GM12874 (cell line): ENCODE results near the gene MAOA.

Source experiments
- TF ChIP-seq, protein P1 (sequence below): IDR thresholded peaks from 2 replicates; pipeline ENCODE4 v1.5.1; 2011; ENCODE audit warnings: low read depth, mild to moderate bottlenecking, control low read depth, low read length, moderate library complexity; ENCODE audit not compliant: insufficient read depth

The MAOA gene

DNA sequence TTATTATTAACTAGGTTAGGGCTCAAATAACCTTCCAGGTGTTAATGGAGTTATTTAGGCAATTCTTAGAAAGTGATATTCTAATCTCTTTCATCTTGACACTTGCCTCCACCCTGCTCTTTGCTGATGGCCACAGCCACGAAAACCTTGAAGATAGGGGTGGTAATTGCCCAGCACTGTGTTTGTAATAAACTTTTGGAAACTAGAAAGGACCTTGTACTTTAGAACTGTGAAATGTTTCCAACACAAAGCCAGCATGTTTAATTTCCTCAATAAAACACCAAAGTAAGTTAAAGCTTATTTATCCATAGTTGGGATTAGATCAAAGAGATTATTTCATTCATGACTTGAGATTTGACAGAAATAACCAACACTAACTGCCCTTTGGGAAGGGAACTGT is 78.3 kb downstream of the MAOA start:
- TF ChIP-seq, protein P1, sequence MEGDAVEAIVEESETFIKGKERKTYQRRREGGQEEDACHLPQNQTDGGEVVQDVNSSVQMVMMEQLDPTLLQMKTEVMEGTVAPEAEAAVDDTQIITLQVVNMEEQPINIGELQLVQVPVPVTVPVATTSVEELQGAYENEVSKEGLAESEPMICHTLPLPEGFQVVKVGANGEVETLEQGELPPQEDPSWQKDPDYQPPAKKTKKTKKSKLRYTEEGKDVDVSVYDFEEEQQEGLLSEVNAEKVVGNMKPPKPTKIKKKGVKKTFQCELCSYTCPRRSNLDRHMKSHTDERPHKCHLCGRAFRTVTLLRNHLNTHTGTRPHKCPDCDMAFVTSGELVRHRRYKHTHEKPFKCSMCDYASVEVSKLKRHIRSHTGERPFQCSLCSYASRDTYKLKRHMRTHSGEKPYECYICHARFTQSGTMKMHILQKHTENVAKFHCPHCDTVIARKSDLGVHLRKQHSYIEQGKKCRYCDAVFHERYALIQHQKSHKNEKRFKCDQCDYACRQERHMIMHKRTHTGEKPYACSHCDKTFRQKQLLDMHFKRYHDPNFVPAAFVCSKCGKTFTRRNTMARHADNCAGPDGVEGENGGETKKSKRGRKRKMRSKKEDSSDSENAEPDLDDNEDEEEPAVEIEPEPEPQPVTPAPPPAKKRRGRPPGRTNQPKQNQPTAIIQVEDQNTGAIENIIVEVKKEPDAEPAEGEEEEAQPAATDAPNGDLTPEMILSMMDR, result no peak

DNA sequence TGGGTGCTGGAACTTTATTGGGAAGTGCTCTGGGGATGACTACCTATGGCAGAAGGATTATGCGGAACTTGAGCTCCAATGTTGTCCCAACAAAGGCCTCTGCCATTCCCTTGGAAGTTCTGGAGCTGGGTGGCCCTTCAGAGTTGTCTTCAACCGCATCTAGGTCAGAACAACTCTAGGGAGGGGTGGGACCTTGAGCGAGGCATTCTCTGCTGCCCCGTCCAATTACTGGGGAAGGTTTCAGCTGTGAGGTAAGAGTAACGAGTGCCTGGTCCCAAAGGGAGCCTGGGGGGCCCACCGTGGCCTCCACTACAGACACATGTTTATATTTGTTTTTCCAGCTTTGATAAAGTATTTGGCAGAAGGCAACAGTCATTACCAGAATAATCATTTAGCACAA is 79.4 kb downstream of the MAOA start:
- TF ChIP-seq, protein P1, result no peak

DNA sequence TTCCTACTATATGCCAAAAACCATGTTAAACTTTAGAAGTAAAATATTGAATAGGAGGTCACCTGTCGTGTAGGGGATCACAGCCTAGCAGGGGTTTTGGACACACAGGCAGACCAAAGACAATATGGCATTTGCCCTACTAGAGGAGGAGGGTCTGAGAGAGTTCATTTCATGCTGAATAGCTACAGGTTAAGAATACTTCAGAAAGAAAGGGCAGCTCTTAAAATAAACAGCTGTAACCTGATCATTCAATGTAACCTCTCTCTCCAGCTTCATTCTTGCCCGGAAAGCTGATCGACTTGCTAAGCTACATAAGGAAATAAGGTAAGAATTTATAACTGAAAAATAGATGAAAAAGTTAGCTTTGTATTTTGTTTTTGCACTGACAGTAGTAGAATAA is 79.9 kb downstream of the MAOA start:
- TF ChIP-seq, protein P1, result no peak

DNA sequence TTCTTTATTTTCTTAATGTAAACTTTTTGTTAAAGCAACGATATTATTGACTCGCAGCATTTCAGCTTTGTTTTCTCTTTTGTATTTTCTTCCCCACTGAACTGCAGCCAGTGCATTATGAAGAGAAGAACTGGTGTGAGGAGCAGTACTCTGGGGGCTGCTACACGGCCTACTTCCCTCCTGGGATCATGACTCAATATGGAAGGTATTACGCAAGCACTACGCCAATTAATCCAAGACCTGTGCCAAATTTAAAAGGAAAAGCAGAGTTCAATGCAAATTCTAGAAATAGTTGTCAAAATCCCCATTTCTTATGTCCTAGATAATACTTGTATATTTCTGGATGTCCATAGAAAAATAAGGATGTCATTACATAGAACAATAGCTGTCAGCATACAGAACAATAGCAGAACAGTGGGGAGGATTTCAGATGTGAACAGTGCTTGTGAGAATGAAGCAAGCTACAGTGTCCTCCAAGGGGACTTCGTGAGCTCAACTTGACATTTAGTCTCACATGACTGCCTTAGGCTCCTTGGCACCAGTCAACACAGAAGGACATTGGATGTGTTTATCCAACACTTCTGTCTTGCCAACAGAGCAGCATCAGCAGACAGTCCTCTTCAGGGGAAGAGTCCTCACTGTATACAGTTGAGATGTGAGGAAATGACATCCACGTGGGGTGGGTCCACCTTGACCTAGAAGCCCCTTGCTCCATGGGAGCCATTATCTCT is 85.9 kb downstream of the MAOA start:
- TF ChIP-seq, protein P1, result no peak

DNA sequence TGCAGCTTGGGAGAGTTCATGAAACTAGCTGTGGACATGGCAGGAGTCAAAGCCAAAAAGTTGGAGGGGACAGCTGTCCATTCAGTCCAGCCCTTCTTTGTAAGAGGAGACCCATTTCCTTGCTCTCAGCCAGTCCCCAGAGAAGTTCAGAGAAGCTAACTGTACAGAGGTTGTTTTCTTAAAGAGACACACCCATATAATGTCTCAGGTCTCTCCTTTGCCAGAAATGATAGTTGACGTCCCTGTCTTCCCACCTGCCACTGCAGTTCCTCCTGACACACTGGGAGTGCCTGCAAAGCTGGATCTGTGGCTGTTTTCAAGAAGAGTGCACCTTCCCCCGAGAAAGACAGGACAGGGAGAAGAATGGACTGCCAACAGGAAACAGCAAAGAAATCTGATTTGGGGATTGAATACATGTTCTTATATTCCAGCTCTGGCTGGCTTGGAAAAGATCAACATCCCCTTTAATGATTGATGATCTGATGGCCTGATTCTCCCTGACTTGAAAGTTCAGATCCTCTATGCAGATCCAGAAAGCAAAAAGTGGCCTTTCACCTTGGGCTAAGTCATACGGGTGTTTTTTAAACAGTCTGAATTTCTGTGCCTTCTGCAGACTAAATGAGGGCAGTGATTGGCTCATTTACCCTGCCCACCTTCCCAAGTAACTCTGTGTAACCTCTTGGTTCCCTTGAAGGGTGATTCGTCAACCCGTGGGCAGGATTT is 87.2 kb downstream of the MAOA start:
- TF ChIP-seq, protein P1, result no peak

DNA sequence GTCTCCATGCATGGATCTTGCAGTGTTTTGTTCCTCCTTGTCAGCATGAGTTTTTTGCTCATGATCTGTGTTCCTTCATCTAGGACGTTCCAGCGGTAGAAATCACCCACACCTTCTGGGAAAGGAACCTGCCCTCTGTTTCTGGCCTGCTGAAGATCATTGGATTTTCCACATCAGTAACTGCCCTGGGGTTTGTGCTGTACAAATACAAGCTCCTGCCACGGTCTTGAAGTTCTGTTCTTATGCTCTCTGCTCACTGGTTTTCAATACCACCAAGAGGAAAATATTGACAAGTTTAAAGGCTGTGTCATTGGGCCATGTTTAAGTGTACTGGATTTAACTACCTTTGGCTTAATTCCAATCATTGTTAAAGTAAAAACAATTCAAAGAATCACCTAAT is 88.2 kb downstream of the MAOA start:
- TF ChIP-seq, protein P1, result no peak

DNA sequence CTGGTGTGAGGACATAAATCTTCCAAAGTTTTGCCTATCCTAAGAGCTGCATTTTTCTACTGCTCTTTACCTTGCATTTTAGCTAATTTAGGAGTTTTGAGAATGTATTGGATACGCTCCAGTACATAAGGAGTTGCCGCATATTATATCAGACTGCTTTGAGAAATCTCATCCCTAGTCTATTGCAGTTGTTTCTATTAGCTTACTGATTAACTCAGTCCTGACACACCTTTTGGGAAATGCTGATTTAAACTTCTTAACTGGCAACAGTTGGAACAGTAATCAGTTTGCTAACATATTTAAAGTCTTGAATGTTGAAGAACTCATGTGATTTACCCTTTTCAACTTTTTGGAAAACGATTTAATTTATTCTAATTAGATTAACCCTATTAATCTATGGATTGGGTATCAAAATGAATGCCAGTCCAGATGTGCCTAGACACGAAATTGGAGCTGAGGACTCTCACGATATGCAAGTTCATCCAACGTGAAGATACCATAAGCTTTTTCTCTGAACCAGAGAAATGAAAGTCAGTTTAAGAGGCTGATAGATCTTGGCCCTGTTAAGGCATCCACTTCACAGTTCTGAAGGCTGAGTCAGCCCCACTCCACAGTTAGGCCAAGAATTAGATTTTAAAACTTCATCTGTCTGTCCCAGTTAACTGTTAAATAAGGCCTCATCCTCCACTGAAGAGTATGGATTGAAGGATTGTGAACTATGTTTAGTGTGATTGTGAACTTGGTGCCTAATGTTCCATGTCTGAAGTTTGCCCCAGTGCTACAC is 90.0 kb downstream of the MAOA start:
- TF ChIP-seq, protein P1, result no peak
